HepG2 (cell line): ENCODE data around the gene SMAD1. TPM values are rescaled to one million over a fixed set of nuclear protein-coding genes. Genes with fewer than 3 reads are reported as not detected.

Experiments used
- HNF4G ChIP-seq, 2 experiments: sonication (generic) in 1 of 2; formaldehyde crosslinking in 1 of 2; IDR thresholded peaks; 2 replicates each; pipeline versions ENCODE4 v1.4.0 to v1.6.1; 2011 to 2020; ENCODE audit warnings: borderline replicate concordance in 2 of 2, low read depth in 2 of 2, mild to moderate bottlenecking in 2 of 2, low read length in 1 of 2, missing genetic modification reagents in 1 of 2, moderate library complexity in 1 of 2
- PAF1 ChIP-seq: IDR thresholded peaks from 2 replicates; pipeline ENCODE4 v1.6.1; 2016; ENCODE audit warnings: missing genetic modification reagents, missing compliant biosample characterization
- RNF2 ChIP-seq: fragments of 450-650 bp; conservative IDR thresholded peaks from 2 replicates; pipeline ENCODE4 v1.6.1; 2016; ENCODE audit warnings: low read depth
- STAT6 ChIP-seq: sonication (generic); formaldehyde crosslinking; IDR thresholded peaks from 2 replicates; pipeline ENCODE4 v1.4.0; 2020; ENCODE audit warnings: missing genetic modification reagents, mild to moderate bottlenecking, borderline replicate concordance
- ZBTB49 ChIP-seq: sonication (generic); formaldehyde crosslinking; IDR thresholded peaks from 2 replicates; pipeline ENCODE4 v1.4.0; 2020; ENCODE audit warnings: missing genetic modification reagents, borderline replicate concordance
- ZFP41 ChIP-seq: sonication (generic); formaldehyde crosslinking; IDR thresholded peaks from 2 replicates; pipeline ENCODE4 v1.4.0; 2020; ENCODE audit warnings: mild to moderate bottlenecking, missing genetic modification reagents, borderline replicate concordance
- polyA plus RNA-seq, 8 experiments: library from polyadenylated mRNA; depleted of rRNA in 3 of 8; stranded (reverse) in 7 of 8; unstranded in 1 of 8; fragments of >200 nt; fragmentation: Illumina TruSeq in 4 of 8; extraction: Trizol in 4 of 8; gene quantifications; 2 replicates each; pipeline versions ENCODE4 v1.2.1 to v1.2.3, GENCODE V29; 2011 to 2016; ENCODE audit warnings: low read depth in 4 of 8, missing spikeins in 1 of 8, mixed read lengths in 1 of 8; ENCODE audit not compliant: insufficient read depth in 1 of 8
- total RNA-seq, 5 experiments: library from RNA; depleted of rRNA; stranded (reverse); fragments of >200 nt; fragmentation: Illumina TruSeq; extraction: Trizol; gene quantifications; 2 replicates each; pipeline ENCODE4 v1.2.3, GENCODE V29; 2016; ENCODE audit warnings: low read depth in 1 of 5
- TF ChIP-seq, protein P1 (sequence below): sonication (generic); formaldehyde crosslinking; IDR thresholded peaks from 2 replicates; pipeline ENCODE4 v1.4.0; 2020; ENCODE audit warnings: missing genetic modification reagents

SMAD1 gene
- total and polyA plus RNA-seq, 2 of the 13 experiments (the other 11 are each of a cell fraction or from before 2014, with no cell fraction given) = 12.7 to 16.6 TPM

DNA sequence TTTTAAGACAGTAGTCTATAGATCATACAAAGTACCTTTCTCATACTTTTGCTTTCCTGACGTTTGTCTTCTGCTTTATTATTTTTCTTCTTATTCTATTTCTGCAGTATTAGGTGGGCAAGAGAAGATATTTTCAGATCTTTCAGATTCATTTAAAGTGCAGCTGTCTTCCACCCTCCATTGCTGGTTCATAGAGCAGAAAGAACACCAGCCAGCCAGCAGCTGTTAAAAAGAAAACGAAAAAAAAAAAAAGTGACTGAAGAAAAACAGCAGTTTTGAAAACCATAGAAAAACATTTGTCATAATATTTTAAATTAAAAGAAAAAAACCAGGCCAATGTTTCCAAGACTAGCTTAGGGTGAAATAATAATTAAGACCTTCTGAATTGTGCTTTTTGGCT, 42.9 kb downstream of the SMAD1 start (continued):
- TF ChIP-seq, protein P1, sequence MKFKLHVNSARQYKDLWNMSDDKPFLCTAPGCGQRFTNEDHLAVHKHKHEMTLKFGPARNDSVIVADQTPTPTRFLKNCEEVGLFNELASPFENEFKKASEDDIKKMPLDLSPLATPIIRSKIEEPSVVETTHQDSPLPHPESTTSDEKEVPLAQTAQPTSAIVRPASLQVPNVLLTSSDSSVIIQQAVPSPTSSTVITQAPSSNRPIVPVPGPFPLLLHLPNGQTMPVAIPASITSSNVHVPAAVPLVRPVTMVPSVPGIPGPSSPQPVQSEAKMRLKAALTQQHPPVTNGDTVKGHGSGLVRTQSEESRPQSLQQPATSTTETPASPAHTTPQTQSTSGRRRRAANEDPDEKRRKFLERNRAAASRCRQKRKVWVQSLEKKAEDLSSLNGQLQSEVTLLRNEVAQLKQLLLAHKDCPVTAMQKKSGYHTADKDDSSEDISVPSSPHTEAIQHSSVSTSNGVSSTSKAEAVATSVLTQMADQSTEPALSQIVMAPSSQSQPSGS (CRISPR knock-in tag) = no peak
- no peak for TF ChIP-seq STAT6 (CRISPR knock-in tag)
- TF ChIP-seq PAF1 (CRISPR knock-in tag) = no peak
- TF ChIP-seq ZBTB49 (CRISPR knock-in tag) = no peak
- TF ChIP-seq RNF2 = no peak
- TF ChIP-seq ZFP41 (CRISPR knock-in tag) = no peak
- no peak for TF ChIP-seq HNF4G (IDR thresholded peaks at IDR 0.05; ENCODE audit: borderline replicate concordance, low read depth, low read length)
- TF ChIP-seq HNF4G (CRISPR knock-in tag; IDR thresholded peaks at IDR 0.05; ENCODE audit: borderline replicate concordance, low read depth) = no peak
